ENCODE results near the gene SMIM21. TPM values are rescaled to one million over a fixed set of nuclear protein-coding genes. Genes with fewer than 3 reads are reported as not detected.

SMIM21 gene
- total RNA-seq: not detected

GRCh38 chr18:75427603-75428002 is at the start of gene SMIM21:
TSS of gene SMIM21 (minus strand) at chr18:75427703. CDS start at chr18:75427563, 140 bp downstream.
- Histone ChIP-seq H3K36me3 (no peaks in the 10 kb centered on the region), H3K9me3 (no peaks in the 10 kb centered on the region), H3K4me3 (no peak within 1 kb of the TSS), H3K27me3 (no peaks in the 10 kb centered on the region), H3K4me1 (no peaks in the 10 kb centered on the region), H3K27ac (no peak within 1 kb of the TSS)
- no peak for ATAC-seq (ENCODE audit: low FRiP score in 2 of 2)
- no peak for DNase-seq
- TF ChIP-seq CTCF (IDR thresholded peaks at IDR 0.05) (no peak), EP300 (IDR thresholded peaks at IDR 0.05) (no peak), POLR2AphosphoS5 (IDR thresholded peaks at IDR 0.05) (no peak), POLR2A (IDR thresholded peaks at IDR 0.05) (no peak)
- whole genome bisulfite sequencing, 2 donors: 95 to 98% methylated on average over 4 of the region's 4 CpGs

- Histone ChIP-seq H3K9me3 (no peaks in the 10 kb centered on the region), H3K36me3 (no peaks in the 10 kb centered on the region), H3K4me1 (no peaks in the 10 kb centered on the region), H3K4me3 (no peak overlapping the region), H3K27me3 (no peaks in the 10 kb centered on the region), H3K27ac (no peak overlapping the region)
- DNase-seq (no peak), ATAC-seq (ENCODE audit: low FRiP score in 2 of 2) (no peak)
- TF ChIP-seq EP300 (IDR thresholded peaks at IDR 0.05) (no peak), POLR2A (IDR thresholded peaks at IDR 0.05) (no peak), CTCF (IDR thresholded peaks at IDR 0.05) (no peak), POLR2AphosphoS5 (IDR thresholded peaks at IDR 0.05) (no peak)
- 57 to 62% methylated on average over 2 of the region's 2 CpGs for WGBS, 2 donors
Observed at GRCh38 chr18:75475228-75475627, 47.7 kb upstream of the SMIM21 start.

- no peak overlapping the region for H3K4me3 ChIP-seq
- H3K27ac ChIP-seq: no peak overlapping the region
- H3K9me3 ChIP-seq: no peaks in the 10 kb centered on the region
- 55 to 60% methylated on average over 2 of the region's 2 CpGs for WGBS, 2 donors
- ATAC-seq (ENCODE audit: low FRiP score in 2 of 2): no peak
- no peak for TF ChIP-seq POLR2A (IDR thresholded peaks at IDR 0.05)
- no peak for TF ChIP-seq EP300 (IDR thresholded peaks at IDR 0.05)
- no peak for TF ChIP-seq CTCF (IDR thresholded peaks at IDR 0.05)
- no peak for TF ChIP-seq POLR2AphosphoS5 (IDR thresholded peaks at IDR 0.05)
- no peaks in the 10 kb centered on the region for H3K27me3 ChIP-seq
- no peaks in the 10 kb centered on the region for H3K36me3 ChIP-seq
- no peak for DNase-seq
- no peaks in the 10 kb centered on the region for H3K4me1 ChIP-seq
Observed at GRCh38 chr18:75474332-75474731, 46.8 kb upstream of the SMIM21 start.

- H3K27ac ChIP-seq: no peak overlapping the region
- H3K4me3 ChIP-seq: no peak overlapping the region
- H3K27me3 ChIP-seq: no peaks in the 10 kb centered on the region
- H3K9me3 ChIP-seq: no peaks in the 10 kb centered on the region
- no peaks in the 10 kb centered on the region for H3K36me3 ChIP-seq
- WGBS, 2 donors: 78 to 79% methylated on average over 4 of the region's 4 CpGs
- H3K4me1 ChIP-seq: no peaks in the 10 kb centered on the region
- no peak for ATAC-seq (ENCODE audit: low FRiP score in 2 of 2)
- TF ChIP-seq POLR2A (IDR thresholded peaks at IDR 0.05) (no peak), EP300 (IDR thresholded peaks at IDR 0.05) (no peak), POLR2AphosphoS5 (IDR thresholded peaks at IDR 0.05) (no peak), CTCF (IDR thresholded peaks at IDR 0.05) (no peak)
- no peak for DNase-seq
Observed at GRCh38 chr18:75473316-75473715, 45.8 kb upstream of the SMIM21 start.

- Histone ChIP-seq H3K27me3 (no peaks in the 10 kb centered on the region), H3K9me3 (no peaks in the 10 kb centered on the region), H3K36me3 (no peaks in the 10 kb centered on the region), H3K27ac (no peak overlapping the region), H3K4me1 (no peaks in the 10 kb centered on the region), H3K4me3 (no peak overlapping the region)
- TF ChIP-seq POLR2AphosphoS5 (IDR thresholded peaks at IDR 0.05) (no peak), POLR2A (IDR thresholded peaks at IDR 0.05) (no peak), EP300 (IDR thresholded peaks at IDR 0.05) (no peak), CTCF (IDR thresholded peaks at IDR 0.05) (no peak)
- 70 to 76% methylated on average over 5 of the region's 5 CpGs for WGBS, 2 donors
- no peak for DNase-seq
- ATAC-seq (ENCODE audit: low FRiP score in 2 of 2): no peak
Observed at GRCh38 chr18:75472906-75473305, 45.4 kb upstream of the SMIM21 start.

Measured in upper lobe of left lung (tissue), 6 donors.